ENCODE data around the gene DNALI1.

DNA sequence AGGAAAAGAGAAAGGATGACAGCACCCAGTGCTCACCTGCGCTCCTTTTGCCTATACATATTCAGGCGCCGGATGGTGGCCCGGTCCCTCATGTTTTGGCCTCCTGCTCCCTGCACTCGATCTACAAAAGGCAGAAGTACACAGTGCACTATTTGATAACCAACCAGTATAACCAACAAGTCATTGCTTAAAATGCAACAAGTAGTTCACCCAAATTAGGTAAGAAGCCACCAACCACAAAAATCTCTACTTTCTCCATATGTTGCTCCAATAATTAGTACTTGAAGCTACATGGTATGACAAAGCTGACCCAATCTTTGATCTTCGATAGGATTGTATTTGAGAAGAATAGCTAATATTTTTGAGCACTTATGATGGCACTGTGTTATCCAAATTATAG is 37.0 kb downstream of the DNALI1 start:
- TF ChIP-seq POLR2AphosphoS5 (IDR thresholded peaks at IDR 0.05; ENCODE audit: insufficient read depth in 1 of 2, low read depth in 1 of 2) (no peak), POLR2A (IDR thresholded peaks at IDR 0.05) (no peak)
- TF ChIP-seq, protein P1, sequence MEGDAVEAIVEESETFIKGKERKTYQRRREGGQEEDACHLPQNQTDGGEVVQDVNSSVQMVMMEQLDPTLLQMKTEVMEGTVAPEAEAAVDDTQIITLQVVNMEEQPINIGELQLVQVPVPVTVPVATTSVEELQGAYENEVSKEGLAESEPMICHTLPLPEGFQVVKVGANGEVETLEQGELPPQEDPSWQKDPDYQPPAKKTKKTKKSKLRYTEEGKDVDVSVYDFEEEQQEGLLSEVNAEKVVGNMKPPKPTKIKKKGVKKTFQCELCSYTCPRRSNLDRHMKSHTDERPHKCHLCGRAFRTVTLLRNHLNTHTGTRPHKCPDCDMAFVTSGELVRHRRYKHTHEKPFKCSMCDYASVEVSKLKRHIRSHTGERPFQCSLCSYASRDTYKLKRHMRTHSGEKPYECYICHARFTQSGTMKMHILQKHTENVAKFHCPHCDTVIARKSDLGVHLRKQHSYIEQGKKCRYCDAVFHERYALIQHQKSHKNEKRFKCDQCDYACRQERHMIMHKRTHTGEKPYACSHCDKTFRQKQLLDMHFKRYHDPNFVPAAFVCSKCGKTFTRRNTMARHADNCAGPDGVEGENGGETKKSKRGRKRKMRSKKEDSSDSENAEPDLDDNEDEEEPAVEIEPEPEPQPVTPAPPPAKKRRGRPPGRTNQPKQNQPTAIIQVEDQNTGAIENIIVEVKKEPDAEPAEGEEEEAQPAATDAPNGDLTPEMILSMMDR (IDR thresholded peaks at IDR 0.05) = no peak

Data from vagina (tissue), 2 donors.